ENCODE data around the gene UNC50. TPM values are rescaled to one million over a fixed set of nuclear protein-coding genes. Genes with fewer than 3 reads are reported as not detected.

UNC50 gene
- total RNA-seq, 4 donors from 2014 or later = 40.3 to 55.7 (median 46.0) TPM

- no peaks in the 10 kb centered on the region for H3K27me3 ChIP-seq
- H3K4me3 ChIP-seq = no peak overlapping the region
- no peaks in the 10 kb centered on the region for H3K9me3 ChIP-seq
- H3K4me1 ChIP-seq = no peaks in the 10 kb centered on the region
- H3K27ac ChIP-seq = no peak overlapping the region
- WGBS, 2 donors (ENCODE audit: low coverage in 1 of 2) = 75 to 88% methylated on average over 1 of the region's 1 CpG
- peaks cover 0 to 58% of the 10 kb centered on the region in 2 donors for H3K36me3 ChIP-seq
- TF ChIP-seq CTCF (IDR thresholded peaks at IDR 0.05) = no peak
- no peak for TF ChIP-seq EP300 (IDR thresholded peaks at IDR 0.05)
- no peak for TF ChIP-seq POLR2AphosphoS5 (IDR thresholded peaks at IDR 0.05)
- no peak for TF ChIP-seq POLR2A (IDR thresholded peaks at IDR 0.05)
- no peak for ATAC-seq
Measured at GRCh38 chr2:98598781-98599428, 9.5 kb upstream of the UNC50 start.

- Histone ChIP-seq H3K9me3 (no peaks in the 10 kb centered on the region), H3K36me3 (peaks cover 0 to 60% of the 10 kb centered on the region in 2 donors), H3K4me1 (peaks cover 3 to 23% (median 9%) of the 10 kb centered on the region in 3 donors), H3K27ac (no peak overlapping the region), H3K27me3 (no peaks in the 10 kb centered on the region), H3K4me3 (no peak overlapping the region)
- ATAC-seq = peak; percentile 48
- 50 to 58% methylated on average over 2 to 3 of the region's 3 CpGs for WGBS, 2 donors (ENCODE audit: low coverage in 1 of 2)
- TF ChIP-seq POLR2A (IDR thresholded peaks at IDR 0.05) = no peak
- peak in 3 of 4 experiments; percentile 38 to 59 (median 45) for TF ChIP-seq CTCF (IDR thresholded peaks at IDR 0.05)
- no peak for TF ChIP-seq EP300 (IDR thresholded peaks at IDR 0.05)
- TF ChIP-seq POLR2AphosphoS5 (IDR thresholded peaks at IDR 0.05) = no peak
Measured at GRCh38 chr2:98601532-98602132, 6.8 kb upstream of the UNC50 start.

GRCh38 chr2:98604547-98604946 is 3.8 kb upstream of the UNC50 start:
- no peak for ATAC-seq
- Histone ChIP-seq H3K9me3 (no peaks in the 10 kb centered on the region), H3K36me3 (peaks cover 0 to 46% of the 10 kb centered on the region in 2 donors), H3K4me1 (peaks cover 12 to 39% (median 19%) of the 10 kb centered on the region in 3 donors), H3K27ac (no peak overlapping the region), H3K4me3 (no peak overlapping the region), H3K27me3 (no peaks in the 10 kb centered on the region)
- WGBS, 2 donors (ENCODE audit: low coverage in 1 of 2) = 79% methylated on average over 2 of the region's 2 CpGs; no CpG with 5 or more reads in 1 of the 2 donors
- TF ChIP-seq POLR2A (IDR thresholded peaks at IDR 0.05) (no peak), CTCF (IDR thresholded peaks at IDR 0.05) (no peak), POLR2AphosphoS5 (IDR thresholded peaks at IDR 0.05) (no peak), EP300 (IDR thresholded peaks at IDR 0.05) (no peak)

- WGBS, 2 donors (ENCODE audit: low coverage in 1 of 2) = 55 to 83% methylated on average over 3 of the region's 3 CpGs
Measured at GRCh38 chr2:98605076-98605475, 3.3 kb upstream of the UNC50 start.

More at GRCh38 chr2:98605076-98605475, 3.3 kb upstream of the UNC50 start:
- Histone ChIP-seq H3K27me3 (no peaks in the 10 kb centered on the region), H3K27ac (no peak overlapping the region), H3K9me3 (no peaks in the 10 kb centered on the region), H3K4me1 (peaks cover 14 to 44% (median 24%) of the 10 kb centered on the region in 3 donors), H3K4me3 (no peak overlapping the region), H3K36me3 (peaks cover 0 to 40% of the 10 kb centered on the region in 2 donors)
- TF ChIP-seq POLR2A (IDR thresholded peaks at IDR 0.05) (no peak), CTCF (IDR thresholded peaks at IDR 0.05) (no peak), POLR2AphosphoS5 (IDR thresholded peaks at IDR 0.05) (no peak), EP300 (IDR thresholded peaks at IDR 0.05) (no peak)
- no peak for ATAC-seq

Data from gastroesophageal sphincter (tissue), 4 donors.